Dedifferentiated amniotic fluid mesenchymal stem cell (primary cell): ENCODE measurements around the gene NCEH1.
A peak's percentile ranks its signal among the peaks of the same experiment; 100 is the strongest.
"Not testable (repeated sequence)": the region's sequence is repeated elsewhere in the genome, so short reads cannot be mapped to it uniquely, and the experiment has no call there.

Source experiments
- DNase-seq: peaks from one replicate; pipeline ENCODE4 v3.0.0-alpha.2; 2016; ENCODE audit errors: extremely low spot score

The NCEH1 gene

DNA sequence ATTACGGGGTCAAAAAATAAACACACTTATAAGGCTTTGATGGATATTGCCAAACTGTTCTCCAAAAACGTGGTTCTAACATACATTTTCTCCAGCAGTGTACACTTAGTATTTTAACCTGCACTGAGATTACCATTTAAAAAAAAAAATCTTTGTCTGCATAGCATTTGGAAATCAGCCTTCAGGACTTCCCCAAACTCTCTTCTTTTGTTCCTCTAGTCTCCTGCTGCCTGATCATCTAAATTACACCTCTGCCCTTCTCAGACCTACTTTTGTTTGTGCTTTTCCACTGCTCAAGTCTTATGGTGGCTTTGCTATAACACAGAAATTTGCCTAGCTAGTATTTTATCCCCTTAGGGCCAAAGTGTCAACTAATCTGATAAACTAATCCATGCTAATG, 3.8 kb downstream of the NCEH1 start:
- DNase-seq, result no peak

DNA sequence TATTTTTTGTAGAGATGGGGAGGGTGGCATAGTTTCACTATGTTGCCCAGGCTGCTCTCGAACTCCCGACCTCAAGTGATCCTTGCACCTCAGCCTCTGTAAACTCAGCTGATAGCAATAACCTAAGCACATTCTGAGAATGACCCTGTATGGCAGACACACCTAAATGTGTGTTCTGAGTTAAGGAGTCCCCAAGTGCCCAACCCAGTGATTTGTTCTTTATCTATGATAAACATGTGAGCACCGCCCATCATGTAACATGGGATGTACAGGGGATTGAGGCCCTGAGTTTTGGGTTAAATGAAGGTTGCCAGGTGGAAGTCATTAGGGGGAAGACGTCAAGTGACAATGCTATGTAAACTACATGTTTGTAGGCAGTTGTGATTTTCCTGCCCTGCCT, 5.7 kb downstream of the NCEH1 start:
- peak; percentile 14 for DNase-seq

DNA sequence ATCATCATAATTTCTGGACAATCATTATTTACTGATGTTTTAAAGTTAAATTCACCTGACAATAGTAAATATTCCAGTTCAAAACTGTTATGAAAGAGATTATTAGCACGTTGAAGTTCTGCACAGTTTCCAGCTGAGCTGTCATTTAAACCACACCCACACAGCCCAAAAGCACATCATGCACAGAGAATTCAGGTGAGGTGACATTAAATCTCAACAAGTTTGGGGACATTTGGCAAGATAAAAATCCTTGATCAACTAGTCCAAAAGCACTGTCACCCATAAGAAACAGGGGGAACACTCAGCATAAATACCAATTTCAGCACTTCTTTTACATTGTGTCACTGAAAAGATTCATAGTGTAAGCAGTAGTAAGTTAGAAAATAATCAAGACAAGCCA, 6.9 kb downstream of the NCEH1 start:
- no peak for DNase-seq

DNA sequence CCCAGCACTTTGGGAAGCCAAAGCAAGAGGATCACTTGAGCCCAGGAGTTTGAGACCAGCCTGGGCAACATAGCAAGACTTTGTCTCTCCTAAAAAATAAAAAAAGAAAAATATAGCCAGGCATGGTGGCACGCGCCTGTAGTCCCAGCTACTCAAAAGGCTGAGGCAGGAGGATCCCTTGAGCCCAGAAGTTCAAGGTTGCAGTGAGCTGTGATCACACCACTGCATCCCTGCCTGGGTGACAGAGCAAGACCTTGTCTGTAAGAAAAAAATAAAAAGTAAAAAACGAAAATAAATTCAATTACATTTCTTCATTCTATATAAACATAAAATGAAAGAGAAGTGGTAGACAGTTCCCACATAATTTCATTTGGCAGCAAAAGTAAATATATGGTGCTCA, 8.1 kb downstream of the NCEH1 start:
- DNase-seq, result not testable (repeated sequence)

DNA sequence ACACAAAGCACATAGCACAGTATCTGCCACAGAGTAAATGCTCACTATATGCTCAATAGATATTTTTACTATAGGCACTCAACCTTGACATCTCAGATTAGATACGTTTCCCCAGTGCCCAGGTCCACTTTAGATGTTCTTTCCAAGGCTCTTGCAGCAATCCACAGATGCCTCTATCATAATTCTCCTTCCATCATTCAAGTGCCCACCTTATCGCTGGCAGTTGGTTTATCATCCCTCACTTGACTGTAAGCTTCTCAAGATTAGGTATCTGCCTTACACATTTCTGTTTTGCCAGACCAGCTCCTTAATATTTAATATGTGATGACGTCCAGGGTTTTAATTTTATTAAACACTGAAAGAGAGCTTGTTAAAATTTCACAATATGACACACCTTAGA, 8.6 kb downstream of the NCEH1 start:
- no peak for DNase-seq

DNA sequence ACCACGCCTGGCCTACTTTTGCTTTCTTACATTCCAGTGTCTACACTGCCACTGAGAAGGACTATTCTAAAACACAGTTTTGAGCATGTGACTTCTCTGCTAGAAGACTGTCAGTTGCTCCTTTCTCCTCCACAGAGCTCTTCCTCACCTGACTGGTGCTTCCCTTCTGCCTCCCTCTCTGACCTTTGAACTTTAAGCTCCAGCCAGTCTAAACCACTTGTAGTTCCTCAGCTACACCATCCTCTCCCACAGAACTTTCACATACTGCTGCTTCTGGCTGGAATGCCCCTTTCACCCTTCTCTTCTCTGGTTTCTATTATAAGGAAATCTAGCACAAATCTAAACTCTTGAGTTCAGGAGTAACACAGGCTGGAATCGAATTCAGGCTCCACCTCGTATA, 9.1 kb downstream of the NCEH1 start:
- no peak for DNase-seq

DNA sequence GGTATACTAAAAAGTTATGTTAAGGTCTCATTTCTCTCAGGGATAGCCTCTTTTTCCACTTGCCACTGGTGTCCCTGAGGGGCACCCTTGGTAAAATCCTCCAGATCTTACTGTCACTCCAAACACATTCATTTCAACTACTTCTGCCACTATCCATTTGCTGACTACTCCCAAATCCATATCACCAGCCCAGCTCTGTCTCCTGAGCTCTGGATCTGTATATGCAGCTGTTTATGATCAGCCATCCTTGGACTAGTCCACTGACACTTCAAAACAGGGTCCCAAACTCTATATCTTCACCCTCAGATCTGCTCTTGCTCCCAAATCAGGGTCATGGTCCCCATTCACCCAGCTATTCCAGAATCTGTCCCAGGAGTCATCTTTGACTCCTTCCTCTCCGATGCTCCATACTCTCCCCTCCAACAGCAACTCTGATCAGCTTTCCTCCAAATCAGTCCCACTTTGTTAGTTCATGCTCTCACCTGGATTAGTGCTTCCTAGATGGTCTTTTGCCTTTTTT, 9.9 kb downstream of the NCEH1 start:
- DNase-seq, result no peak

DNA sequence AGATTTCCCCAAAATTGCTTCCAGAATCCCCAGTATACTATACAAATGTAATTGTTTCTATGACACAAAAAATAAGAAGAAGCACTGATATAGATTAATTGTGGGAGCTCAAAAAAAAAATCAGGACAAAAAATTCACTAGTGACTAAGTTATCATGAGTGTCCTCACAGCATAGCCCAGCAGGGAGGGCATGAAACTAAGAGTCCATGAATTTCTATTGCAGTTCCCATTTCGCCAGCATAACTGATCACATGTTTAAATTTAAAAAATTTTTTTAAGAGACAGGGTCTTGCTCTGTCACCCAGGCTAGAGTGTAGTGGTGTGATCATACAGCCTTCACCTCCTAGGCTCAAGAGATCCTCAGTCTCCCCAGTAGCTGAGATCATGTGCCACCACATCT, 10.6 kb downstream of the NCEH1 start:
- DNase-seq, result no peak

DNA sequence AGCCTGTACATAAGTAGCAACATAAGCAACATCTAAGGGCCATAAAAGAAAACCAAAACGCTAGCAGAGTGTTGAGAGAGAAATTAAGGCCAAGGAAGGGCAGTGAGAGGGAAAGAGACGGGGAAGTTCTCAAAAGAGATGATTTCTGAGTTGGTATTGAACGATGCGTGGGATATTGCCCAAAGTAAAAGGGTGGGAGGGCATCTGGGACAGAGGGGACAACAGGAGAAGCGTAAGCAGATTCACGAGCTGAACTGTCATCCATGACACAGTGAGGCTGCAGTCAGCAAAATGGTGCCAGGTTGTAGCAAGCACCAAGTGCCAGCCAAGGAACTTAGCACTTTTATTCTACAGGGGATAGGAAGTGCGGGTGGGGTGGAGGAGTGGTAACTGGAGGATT, 11.8 kb downstream of the NCEH1 start:
- DNase-seq, result no peak

DNA sequence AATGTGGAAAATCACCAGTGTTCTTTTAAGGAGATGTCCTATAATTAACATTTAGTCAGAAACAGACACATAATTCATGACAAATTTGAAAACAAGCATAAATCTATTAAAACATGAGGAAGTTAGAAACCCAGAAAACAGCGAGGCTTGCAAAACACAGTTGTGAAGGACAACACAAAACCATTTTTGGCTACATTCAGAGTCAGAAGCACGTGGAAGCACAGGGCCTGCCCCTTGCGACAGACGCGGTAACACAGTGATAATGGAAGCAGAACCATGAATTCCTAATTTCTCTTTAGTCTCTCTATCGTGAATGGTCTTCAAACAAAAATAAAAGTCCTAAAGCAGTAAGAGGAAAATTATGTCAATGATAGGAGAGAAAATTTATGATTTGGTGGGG, 12.2 kb downstream of the NCEH1 start:
- no peak for DNase-seq

DNA sequence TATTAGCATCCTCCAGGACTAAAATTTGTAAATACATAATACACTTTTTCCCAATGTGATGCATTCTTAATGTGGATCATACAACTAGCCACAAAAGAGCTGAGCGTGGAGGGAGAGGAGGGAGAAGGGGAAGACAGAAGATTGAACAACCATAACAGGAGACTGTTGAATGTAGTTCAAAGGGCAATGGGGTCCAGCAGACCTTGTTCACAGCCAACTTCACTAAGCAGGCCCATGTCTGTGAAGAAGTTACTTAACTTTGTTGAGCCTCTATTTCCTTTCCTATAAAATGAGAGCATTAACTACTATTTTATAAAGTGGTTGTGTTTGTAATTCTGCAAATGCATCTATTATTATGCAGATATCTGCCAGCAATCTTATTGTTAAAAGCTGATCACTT, 13.3 kb downstream of the NCEH1 start:
- no peak for DNase-seq

DNA sequence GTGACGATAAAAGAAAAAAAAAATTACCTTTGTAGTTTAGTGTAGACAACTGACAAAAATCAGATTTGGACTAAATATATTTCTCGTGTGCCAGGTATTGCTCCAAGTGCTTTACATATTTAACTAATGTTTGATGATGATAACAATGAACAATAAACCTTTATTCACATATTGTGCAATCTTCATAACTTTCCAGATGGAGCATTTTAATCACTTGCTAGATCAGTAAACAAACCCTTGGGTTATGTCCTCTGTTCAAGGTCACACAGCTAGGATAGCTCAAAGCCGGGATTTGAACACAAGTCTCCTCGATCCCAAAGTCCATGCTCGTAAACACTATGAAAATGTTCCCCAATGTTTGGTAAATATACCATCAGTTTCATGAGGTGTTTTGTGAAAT, 14.5 kb downstream of the NCEH1 start:
- DNase-seq, result no peak

DNA sequence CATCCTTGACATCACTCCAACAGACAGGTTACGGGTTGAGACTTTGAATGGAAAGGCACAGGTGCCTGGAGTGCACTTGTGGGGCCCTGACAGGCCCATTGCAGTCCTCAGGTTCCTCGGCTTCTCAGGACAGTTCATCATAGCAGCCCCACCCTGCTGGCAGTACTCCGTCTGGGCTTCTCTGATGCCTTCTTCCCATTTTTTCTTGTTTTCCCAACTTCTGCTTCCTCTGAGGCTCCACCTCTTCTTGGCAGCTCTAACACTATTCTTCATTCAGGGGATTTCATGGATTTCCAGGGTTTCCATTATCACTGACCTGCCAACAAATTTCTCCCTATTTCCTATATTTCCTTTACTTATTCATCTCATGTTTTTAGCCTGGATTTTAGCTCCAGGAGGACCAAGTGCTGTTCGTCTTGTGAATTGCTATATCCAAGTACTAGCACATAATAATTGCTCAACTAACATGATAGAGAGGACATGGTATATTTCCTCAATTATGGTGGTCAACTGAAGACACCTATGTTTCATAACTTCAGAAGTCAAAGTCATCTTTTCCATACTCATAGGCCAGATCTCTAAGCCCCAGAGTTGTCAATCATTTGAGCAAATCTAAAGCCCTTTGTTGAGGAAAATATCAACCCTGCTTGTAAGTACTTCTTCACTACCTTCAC, 16.2 kb downstream of the NCEH1 start:
- DNase-seq, result no peak

DNA sequence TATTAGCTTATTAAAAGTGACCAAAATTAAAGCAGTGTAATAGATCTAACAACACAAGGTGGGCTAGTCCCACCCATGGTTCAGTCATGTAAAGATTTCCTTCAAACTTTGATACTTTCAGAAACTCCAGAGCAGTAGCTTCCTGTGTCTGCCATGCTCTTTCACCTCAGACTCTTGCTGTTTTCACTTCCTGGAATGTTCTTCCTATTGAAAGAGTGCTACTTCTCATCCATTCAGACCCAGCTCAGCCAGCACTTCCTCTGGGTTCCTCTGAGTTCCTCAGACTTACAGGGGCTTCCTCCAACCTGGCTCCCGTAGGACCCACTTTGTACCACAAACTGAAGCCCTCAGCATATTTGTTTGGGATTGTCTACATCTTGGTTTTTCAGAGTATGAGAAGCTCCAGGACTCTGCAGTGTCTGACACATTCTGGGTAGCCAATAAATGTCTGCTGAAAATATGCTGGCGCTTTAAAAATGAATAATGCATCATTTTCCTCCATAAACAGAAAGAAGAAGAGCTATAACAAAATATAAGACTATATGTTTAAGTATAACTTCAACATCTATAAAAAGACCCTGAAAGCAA, 18.0 kb downstream of the NCEH1 start:
- no peak for DNase-seq

DNA sequence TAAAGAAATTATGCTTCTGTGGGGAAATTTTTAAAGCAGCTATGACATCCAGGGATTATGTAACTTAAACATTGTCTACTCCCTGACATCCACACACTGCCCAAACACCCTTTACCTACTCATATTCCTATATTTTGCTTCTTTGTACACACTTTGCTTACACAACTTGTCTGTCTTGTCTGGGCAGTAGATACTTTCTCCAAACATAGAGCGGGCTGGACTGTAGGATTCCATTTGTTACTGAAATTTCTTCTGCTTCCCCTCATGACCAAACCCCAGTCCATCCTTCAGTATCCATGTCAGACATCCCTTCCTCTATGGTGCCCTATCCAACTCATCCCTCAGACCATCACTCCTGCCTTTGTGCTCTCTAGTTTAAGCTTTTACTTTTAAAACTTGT, 19.9 kb downstream of the NCEH1 start:
- no peak for DNase-seq

DNA sequence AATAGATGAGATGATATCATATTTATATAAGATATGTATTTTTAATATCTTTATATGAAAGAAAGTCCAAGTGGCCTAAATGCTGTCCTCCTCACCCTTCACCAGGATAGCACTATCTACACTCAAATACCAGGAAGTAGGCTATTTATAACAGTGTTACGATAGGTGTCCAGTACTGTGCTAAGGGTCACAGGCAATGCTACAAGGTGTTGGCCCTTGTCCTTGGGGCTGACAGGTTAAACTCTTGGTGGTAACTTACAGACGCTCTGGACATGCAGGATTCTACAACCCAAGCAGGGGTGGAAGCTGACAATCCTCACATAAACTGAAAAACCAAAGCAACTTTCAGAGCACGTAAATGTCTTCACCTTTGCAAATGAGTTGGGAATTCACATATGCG, 22.3 kb downstream of the NCEH1 start:
- no peak for DNase-seq

DNA sequence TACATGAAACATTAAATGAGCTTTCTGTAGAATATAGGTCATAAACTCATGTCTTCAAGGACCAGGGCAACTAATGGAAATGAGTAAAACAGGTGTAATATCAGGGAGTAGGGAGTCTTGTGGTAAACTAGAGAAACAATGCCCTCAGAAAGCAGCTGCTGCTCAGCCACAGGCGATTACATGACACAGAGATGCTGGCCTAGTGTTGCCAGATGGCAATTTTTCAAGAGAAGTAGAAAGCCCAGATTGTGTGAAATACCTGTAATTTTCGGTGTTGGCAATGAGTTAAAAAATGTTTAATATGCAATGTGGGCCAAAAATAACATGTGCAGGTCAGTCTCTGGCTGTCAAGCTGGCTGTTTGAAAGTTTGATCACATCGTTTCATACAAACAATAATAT, 23.4 kb downstream of the NCEH1 start:
- no peak for DNase-seq

DNA sequence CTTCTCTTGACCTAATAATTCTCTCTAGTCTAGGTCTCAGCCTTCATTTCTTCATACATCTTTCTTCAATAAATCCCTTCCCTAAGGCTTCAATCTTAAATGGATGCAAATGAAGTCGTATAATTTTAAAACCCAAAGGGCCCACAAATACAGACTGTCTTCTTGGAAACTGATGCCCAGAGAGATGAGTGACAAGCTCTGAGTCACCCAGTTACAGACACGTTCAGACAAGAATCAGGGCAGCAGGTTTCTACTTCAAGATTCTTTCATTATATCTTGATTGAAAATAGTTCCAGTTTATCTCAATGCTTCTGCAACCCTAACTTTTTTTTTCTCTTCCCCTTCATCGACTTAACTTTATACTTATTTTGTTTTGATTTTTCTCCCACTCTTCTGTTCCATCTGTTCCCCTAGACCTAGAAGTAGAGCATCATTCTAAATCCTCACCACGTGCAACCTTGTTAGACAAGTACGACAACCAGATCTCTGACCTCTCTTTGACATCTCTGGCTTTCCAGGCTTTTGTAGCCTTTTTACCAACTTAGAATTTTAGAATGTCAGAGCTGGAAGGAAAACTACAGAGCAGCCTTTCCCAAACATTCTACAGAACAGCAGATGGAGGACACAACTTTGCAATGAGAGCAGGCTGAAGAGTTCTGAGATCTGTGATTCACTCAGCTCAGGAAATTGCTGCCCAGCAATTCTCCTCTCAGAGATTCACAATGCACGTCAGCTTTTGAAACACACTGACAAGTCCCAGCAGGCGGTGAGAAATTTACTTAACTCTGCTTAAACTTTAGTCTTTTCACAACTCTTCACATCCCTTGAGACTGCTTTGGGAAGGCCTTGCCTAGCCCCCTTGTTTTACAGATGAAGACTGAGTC, 25.3 kb downstream of the NCEH1 start:
- DNase-seq, result no peak

DNA sequence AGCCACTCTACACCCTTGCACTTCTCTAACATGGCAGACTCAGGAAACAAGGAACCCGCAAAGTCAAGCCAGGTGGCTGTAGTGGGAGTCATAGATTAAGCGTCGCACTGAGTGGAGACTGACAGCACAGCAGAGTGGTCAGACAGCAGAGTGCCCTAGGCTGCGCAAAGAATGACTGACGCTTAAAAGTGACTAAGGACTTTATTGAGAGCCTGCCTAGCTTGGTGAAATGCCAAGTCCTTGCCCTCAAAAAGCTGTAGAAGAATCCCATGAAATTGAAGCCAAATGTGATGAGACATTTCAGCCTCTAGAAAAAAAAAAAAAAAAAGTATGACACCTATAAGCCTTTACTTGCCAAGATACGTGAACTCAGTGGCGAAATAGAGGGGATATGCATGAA, 30.2 kb downstream of the NCEH1 start:
- no peak for DNase-seq

DNA sequence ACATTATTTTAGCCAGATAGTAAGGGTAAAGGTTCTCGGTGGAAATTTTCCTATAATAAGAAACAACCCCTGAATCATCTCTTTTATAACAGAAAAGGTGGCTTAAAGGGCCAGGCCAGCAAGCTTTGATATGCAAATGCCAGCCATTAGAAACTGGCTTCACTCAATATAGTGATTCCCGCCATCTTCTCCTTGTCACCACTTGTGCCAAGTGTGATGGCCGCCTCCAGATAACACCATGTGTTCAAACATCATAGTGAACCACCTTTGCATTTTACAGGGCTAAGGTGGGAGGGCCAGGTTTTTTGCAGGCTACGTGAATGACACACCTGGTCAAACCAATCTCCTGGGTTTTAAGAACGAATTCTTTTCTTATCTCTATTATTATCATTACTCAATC, 31.3 kb downstream of the NCEH1 start:
- no peak for DNase-seq

DNA sequence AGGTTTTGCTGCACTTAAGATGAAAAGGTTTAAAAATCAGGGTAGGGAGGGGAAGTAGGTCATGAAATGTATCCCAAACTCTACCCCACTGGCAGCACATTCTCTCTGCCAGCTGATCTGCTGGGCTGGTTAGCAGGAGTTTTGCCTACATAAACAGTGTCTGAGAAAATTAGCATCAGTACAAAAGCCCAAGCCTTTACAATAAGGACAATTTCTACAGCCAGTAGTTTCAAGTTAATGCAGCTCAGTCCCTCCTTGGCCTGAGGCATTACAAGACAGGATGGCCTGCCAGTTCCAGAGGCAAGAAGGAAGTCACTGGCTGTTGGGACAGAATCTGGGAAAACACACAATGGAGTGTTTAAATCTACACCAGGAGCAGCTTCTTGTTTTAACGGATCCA, 32.8 kb downstream of the NCEH1 start:
- DNase-seq, result peak; percentile 39

DNA sequence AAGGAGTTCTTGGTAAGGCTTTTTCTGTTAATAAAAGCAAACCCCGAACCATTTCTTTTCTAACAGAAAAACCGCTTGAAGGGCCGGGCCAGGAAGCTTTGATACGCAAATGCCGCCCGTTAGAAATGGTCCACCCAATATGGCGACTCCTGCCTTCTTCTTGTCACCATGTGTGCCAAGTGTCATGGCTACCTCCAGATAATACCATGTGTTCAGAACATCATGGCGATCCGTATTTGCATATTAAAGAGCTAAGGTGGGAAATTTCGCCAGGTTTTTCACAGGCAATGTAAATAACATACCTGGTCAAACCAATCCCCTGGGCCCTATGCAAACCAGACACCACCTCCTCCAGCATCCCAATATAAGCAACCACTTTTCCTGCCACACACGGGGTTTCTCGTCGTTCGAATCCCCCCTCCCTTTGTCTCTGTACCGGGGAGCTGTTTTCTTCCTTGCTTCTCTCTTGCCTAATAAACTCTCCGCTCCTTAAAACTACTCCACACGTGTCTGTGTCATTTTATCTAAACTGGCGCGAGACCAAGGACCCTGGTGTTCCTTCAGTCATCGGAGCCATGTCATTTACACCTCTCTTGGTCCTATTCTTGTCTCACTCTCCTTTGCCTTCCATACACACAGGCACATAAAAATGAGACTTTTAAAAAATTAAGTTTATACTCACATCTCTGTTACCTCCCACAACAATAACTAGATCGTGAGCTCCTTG, 34.5 kb downstream of the NCEH1 start:
- DNase-seq, result no peak
